IPS DF 4.7 (cell line): ENCODE results near the gene F13B.
"Not testable (repeated sequence)": the region's sequence is repeated elsewhere in the genome, so short reads cannot be mapped to it uniquely, and the experiment has no call there.

Source experiments
- DNase-seq: peaks from one replicate; pipeline ENCODE4 v3.0.0-alpha.2; 2013; ENCODE audit warnings: low spot score; ENCODE audit errors: extremely low read depth

The F13B gene, protein sequence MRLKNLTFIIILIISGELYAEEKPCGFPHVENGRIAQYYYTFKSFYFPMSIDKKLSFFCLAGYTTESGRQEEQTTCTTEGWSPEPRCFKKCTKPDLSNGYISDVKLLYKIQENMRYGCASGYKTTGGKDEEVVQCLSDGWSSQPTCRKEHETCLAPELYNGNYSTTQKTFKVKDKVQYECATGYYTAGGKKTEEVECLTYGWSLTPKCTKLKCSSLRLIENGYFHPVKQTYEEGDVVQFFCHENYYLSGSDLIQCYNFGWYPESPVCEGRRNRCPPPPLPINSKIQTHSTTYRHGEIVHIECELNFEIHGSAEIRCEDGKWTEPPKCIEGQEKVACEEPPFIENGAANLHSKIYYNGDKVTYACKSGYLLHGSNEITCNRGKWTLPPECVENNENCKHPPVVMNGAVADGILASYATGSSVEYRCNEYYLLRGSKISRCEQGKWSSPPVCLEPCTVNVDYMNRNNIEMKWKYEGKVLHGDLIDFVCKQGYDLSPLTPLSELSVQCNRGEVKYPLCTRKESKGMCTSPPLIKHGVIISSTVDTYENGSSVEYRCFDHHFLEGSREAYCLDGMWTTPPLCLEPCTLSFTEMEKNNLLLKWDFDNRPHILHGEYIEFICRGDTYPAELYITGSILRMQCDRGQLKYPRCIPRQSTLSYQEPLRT

GRCh38 chr1:197066719-197067456, at the start of gene F13B:
F13B (minus strand) TSS chr1:197067260; CDS start chr1:197067223, 37 bp downstream.
- no peak for DNase-seq

- no peak for DNase-seq
These were observed 49.1 kb upstream of the F13B start for GRCh38 chr1:197116156-197116555.

GRCh38 chr1:197106869-197107268, 39.8 kb upstream of the F13B start:
- DNase-seq = no peak

GRCh38 chr1:197103300-197103699, 36.2 kb upstream of the F13B start:
- no peak for DNase-seq

DNA sequence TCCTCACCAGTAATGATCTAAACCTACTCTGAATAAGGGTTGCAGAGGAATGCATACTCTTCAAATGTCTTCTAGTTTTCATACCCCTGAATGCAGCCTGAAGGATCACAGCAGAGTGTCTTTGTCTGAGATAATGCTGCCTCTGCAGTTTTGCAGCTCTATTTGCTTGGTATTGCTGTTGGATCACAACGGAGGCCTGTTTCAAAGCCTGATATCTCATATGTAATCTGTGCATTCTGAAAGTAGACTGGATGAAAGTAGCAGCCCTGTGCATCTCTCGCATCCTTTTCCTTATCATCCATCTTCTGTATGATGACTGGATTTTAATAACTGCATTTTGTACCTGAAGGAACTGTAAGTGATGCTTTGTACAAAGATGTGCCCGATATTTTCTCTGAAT, 34.9 kb upstream of the F13B start:
- no peak for DNase-seq

DNA sequence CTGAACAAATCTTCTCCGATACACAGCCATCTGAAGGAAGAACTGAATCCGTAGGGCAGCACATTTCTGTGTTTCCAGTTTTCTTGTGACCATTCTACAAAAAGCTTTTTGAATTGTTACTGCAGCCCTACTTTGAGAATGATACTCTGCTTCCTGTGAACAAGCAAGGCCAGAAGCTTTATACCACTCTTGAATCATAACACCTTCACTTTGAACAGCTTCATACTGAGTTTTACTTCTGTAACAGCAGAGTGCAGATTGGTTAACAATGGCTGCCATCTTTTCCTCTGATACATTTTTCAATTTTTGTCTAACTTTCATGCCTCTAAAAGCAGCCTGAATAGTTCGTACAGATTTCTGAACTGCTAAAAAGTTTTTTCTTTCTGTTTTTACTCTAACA, 33.6 kb upstream of the F13B start:
- DNase-seq = no peak

DNA sequence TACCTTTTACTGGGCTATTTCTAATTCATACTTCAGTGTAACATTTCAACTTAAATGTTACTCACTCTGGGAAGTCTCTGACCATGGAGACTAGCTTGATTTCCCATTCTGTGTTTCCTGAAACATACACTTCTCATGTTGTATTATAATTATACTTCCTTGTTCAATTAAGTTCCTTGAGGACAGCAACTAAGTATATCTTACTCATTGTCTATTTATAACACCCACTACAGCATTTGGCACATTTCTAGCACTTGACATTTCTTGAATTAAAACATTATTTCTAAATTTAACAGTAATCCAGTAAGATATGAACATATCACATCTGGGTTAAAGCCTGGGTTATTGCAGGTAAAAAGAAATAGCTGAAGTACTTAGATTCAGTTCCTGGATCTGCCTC, 32.4 kb upstream of the F13B start:
- no peak for DNase-seq

- not testable (repeated sequence) for DNase-seq
These were observed 29.9 kb upstream of the F13B start for GRCh38 chr1:197096971-197097370.

GRCh38 chr1:197096137-197096536, 29.1 kb upstream of the F13B start:
- no peak for DNase-seq

DNA sequence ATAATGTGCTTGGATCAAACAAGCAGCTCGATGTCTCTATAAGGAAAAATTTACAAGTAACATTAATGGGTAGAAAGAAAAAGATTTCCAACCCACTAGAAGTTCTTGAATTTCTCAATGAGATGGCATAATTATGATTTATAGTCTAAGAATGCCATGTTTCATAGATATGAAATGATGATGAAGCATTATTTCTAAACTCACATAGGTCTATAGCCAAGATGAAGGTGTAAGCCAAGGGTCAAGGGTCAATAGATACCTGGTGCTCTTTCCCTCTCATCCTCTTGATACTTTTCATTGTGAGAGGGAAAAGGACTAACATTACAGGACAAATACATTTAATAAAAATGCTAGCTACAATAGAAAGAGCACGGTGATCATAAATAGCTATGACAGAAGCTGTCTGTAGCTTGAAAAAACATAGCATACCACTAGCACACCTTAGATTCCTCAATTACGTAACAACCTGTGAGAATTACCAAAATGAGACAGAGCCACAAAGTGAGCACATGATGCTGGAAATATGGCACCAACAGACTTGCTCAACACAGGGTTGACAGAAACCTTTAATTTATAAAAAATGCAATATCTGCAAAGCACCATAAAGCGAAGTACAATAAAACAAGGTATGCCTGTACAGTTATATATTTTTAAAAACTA, 26.3 kb upstream of the F13B start:
- no peak for DNase-seq

DNA sequence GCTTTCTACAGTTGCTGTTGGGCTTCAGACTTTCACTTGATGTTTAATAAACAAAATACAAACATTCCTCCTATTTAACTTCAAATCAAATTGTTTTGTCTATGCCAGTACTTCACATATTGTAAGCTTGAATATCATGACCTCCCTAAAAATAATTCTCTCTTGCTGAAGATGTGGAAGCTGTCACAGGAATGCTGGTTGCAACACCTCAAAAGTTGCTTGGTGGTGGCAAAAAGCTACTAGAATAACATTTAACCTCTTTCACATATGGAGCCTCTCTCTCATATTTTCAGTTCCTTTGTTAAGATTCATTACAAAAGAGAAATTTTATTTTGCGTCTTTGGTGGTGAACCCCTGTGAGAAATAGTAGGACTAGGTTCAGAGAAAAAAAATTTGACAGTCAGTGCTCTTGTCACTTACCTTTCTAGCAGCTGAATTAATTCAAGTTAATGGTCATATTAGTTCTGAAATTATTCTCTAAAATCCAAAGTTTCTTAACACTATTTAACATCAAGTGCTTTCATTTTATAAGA, 25.5 kb upstream of the F13B start:
- DNase-seq = no peak

DNA sequence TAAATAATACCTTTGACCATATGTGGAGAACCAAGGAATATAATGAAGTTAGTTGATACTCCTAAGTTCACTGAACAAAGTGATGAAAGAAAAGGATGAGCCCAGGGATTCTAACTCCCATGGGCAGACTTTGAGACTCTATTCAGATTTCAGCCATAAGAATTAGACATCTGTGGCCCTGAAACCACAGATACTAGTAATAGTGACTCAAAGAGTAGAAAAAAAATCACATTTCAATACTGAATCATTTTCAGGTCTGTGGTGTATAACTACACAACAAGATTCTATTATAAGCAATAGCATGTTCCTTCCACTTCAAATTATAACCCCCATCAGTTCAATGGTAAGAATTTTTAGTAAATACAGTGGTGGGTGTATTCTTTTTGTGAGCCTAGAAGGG, 16.4 kb upstream of the F13B start:
- DNase-seq = no peak

- no peak for DNase-seq
These were observed 14.2 kb upstream of the F13B start for GRCh38 chr1:197081117-197081753.

DNA sequence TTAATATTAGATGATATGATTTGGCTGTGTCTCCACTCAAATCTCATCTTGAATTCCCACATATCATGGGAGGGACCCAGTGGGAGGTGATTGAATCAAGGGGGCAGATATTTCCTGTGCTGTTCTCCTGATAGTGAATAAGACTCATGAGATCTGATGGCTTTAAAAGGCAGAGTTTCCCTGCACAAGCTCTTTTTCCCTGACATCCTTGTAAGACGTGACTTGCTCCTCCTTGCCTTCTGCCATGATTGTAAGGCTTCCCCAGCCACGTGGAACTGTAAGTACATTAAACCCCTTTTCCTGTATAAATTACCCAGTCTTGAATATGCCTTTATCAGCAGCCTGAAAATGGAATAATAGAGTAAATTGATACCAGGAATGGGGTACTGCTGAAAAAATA, 13.3 kb upstream of the F13B start:
- no peak for DNase-seq

DNA sequence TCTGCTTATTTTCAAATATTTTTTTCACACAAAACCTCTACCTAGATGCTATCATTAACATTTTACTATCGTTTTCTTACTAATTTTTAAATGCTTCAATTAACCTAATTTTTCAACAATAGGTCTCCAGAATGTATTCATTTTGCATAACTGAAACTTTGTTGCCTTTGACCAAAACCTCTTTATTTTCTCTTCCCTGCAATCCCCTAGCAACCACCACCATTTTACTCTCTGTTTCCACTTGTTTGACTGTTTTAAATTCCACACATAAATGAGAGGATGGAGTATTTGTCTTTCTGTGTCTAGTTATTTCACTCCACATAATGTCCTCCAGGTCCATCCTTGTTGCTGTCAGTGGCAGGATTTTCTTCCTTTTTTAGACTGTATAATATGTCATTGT, 9.5 kb upstream of the F13B start:
- no peak for DNase-seq

GRCh38 chr1:197073978-197074377, 6.9 kb upstream of the F13B start:
- no peak for DNase-seq

GRCh38 chr1:197067457-197067818, 378 bp upstream of the F13B start:
- DNase-seq = no peak

GRCh38 chr1:197066277-197066676, 783 bp downstream of the F13B start:
- DNase-seq = no peak

GRCh38 chr1:197065559-197065958, 1.5 kb downstream of the F13B start:
- DNase-seq = no peak

DNA sequence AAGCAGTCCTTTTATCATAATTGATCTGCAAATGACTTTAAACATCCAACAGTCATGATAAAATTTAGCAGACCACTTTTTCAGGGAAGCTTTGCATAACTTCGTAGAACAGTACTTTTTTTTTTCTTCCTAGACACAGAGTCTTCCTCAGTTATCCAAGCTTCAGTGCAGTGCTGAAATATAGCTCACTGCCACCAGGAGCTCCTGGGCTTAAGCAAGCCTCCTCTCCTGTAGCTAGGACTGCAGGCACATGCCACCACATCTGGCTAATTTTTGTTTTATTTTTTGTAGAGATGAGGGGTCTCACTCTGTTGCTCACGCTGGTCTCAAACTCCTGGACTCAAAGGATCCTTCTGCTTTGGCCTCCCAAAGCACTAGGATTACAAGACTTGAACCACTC, 3.8 kb downstream of the F13B start:
- no peak for DNase-seq

- DNase-seq = no peak
These were observed 4.4 kb downstream of the F13B start for GRCh38 chr1:197062692-197063091.
